ENCODE measurements around the gene CALN1. TPM values are rescaled to one million over a fixed set of nuclear protein-coding genes. Genes with fewer than 3 reads are reported as not detected.

CALN1 gene
- total and polyA plus RNA-seq, 4 donors, result 0.14 to 0.84 (median 0.24) TPM

- H3K27me3 ChIP-seq (ENCODE audit: control insufficient read depth in 4 of 4, insufficient read depth in 4 of 4, low read length in 3 of 4), result no peaks in the 10 kb centered on the region
- no peak for DNase-seq (ENCODE audit: low spot score)
- TF ChIP-seq HNF4A (conservative IDR thresholded peaks at IDR 0.05), result no peak
- no peak overlapping the region for H3K4me3 ChIP-seq (ENCODE audit: low read depth in 1 of 3, low read length in 3 of 3)
- H3K4me1 ChIP-seq (ENCODE audit: control insufficient read depth in 4 of 4, insufficient read depth in 4 of 4, low read length in 3 of 4), result no peaks in the 10 kb centered on the region
- no peaks in the 10 kb centered on the region for H3K36me3 ChIP-seq (ENCODE audit: control insufficient read depth in 4 of 4, insufficient read depth in 3 of 4, low read depth in 1 of 4, low read length in 3 of 4)
- H3K27ac ChIP-seq (ENCODE audit: low read depth in 1 of 2, low read length in 2 of 2), result no peak overlapping the region
- no peak overlapping the region for H3K9ac ChIP-seq (ENCODE audit: low read depth in 1 of 2, low read length in 2 of 2)
- WGBS, result 65% methylated on average over 2 of the region's 2 CpGs
- H3K9me3 ChIP-seq (ENCODE audit: control insufficient read depth in 4 of 4, low read length in 3 of 4), result no peaks in the 10 kb centered on the region
Observed at GRCh38 chr7:71896535-71896934, 515.6 kb downstream of the CALN1 start.

DNA sequence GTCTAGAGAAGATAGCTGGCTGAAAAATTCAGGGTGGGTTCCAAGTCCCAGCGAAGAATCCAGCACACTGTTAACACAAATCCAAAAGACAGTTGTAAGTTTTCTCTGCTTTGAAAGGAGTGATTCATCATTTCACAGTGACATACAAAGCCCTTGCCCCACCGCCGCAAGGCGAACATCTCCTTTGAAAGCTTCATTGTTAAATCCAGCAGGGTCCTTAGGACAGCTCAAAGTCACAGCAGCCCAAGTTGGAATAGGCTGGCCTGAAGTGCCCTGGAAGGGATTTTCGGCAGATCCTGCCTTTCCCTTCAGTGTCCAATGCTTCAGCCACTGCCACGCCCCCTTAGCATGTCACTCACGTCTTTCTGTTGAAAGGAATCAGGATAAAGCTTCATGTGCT is 526.1 kb downstream of the CALN1 start:
- Histone ChIP-seq H3K4me1 (ENCODE audit: control insufficient read depth in 4 of 4, insufficient read depth in 4 of 4, low read length in 3 of 4) (no peaks in the 10 kb centered on the region), H3K9me3 (ENCODE audit: control insufficient read depth in 4 of 4, low read length in 3 of 4) (peaks cover 2 to 11% (median 9%) of the 10 kb centered on the region in 4 donors), H3K27ac (ENCODE audit: low read depth in 1 of 2, low read length in 2 of 2) (no peak overlapping the region), H3K36me3 (ENCODE audit: control insufficient read depth in 4 of 4, insufficient read depth in 3 of 4, low read depth in 1 of 4, low read length in 3 of 4) (no peaks in the 10 kb centered on the region), H3K9ac (ENCODE audit: low read depth in 1 of 2, low read length in 2 of 2) (no peak overlapping the region), H3K27me3 (ENCODE audit: control insufficient read depth in 4 of 4, insufficient read depth in 4 of 4, low read length in 3 of 4) (no peaks in the 10 kb centered on the region), H3K4me3 (ENCODE audit: low read depth in 1 of 3, low read length in 3 of 3) (no peak overlapping the region)
- TF ChIP-seq, protein P1, sequence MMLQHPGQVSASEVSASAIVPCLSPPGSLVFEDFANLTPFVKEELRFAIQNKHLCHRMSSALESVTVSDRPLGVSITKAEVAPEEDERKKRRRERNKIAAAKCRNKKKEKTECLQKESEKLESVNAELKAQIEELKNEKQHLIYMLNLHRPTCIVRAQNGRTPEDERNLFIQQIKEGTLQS (IDR thresholded peaks at IDR 0.05), result no peak
- no peak for DNase-seq (ENCODE audit: low spot score)
- WGBS, result 66% methylated on average over 7 of the region's 7 CpGs

DNA sequence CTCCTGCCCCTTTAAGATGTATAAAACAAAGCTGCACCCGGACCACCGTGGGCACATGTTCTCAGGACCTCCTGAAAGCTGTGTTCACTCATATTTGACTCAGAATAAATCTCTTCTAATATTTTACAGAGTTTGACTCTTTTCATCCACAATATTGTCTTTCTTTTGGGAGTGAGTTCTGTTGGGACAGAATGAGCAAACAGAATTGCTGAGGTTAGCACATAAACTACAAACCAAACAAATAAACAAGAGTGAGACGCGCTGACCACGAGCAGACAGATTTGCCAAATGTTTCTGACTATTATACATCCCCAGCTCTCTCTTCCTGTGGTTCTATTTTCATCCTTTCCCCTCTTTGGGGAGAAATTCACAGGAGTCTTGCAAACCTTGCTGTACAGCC is 526.7 kb downstream of the CALN1 start:
- DNase-seq (ENCODE audit: low spot score), result no peak
- H3K27me3 ChIP-seq (ENCODE audit: control insufficient read depth in 4 of 4, insufficient read depth in 4 of 4, low read length in 3 of 4), result no peaks in the 10 kb centered on the region
- no peaks in the 10 kb centered on the region for H3K4me1 ChIP-seq (ENCODE audit: control insufficient read depth in 4 of 4, insufficient read depth in 4 of 4, low read length in 3 of 4)
- H3K9ac ChIP-seq (ENCODE audit: low read depth in 1 of 2, low read length in 2 of 2), result no peak overlapping the region
- peaks cover 2 to 11% (median 9%) of the 10 kb centered on the region in 4 donors for H3K9me3 ChIP-seq (ENCODE audit: control insufficient read depth in 4 of 4, low read length in 3 of 4)
- H3K27ac ChIP-seq (ENCODE audit: low read depth in 1 of 2, low read length in 2 of 2), result no peak overlapping the region
- 60% methylated on average over 5 of the region's 5 CpGs for WGBS
- TF ChIP-seq JUND (IDR thresholded peaks at IDR 0.05) (no peak), NR2F2 (IDR thresholded peaks at IDR 0.05) (no peak), MAX (IDR thresholded peaks at IDR 0.05) (no peak), EGR1 (IDR thresholded peaks at IDR 0.05; ENCODE audit: low read depth in 2 of 2) (no peak), ZBTB33 (IDR thresholded peaks at IDR 0.05) (no peak), RAD21 (IDR thresholded peaks at IDR 0.05) (no peak), FOXA2 (IDR thresholded peaks at IDR 0.05) (no peak), RXRA (IDR thresholded peaks at IDR 0.05) (no peak)
- TF ChIP-seq, protein P2, sequence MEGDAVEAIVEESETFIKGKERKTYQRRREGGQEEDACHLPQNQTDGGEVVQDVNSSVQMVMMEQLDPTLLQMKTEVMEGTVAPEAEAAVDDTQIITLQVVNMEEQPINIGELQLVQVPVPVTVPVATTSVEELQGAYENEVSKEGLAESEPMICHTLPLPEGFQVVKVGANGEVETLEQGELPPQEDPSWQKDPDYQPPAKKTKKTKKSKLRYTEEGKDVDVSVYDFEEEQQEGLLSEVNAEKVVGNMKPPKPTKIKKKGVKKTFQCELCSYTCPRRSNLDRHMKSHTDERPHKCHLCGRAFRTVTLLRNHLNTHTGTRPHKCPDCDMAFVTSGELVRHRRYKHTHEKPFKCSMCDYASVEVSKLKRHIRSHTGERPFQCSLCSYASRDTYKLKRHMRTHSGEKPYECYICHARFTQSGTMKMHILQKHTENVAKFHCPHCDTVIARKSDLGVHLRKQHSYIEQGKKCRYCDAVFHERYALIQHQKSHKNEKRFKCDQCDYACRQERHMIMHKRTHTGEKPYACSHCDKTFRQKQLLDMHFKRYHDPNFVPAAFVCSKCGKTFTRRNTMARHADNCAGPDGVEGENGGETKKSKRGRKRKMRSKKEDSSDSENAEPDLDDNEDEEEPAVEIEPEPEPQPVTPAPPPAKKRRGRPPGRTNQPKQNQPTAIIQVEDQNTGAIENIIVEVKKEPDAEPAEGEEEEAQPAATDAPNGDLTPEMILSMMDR (IDR thresholded peaks at IDR 0.05; ENCODE audit: low read depth, low read length, missing input control), result no peak
- H3K4me3 ChIP-seq (ENCODE audit: low read depth in 1 of 3, low read length in 3 of 3), result no peak overlapping the region
- H3K36me3 ChIP-seq (ENCODE audit: control insufficient read depth in 4 of 4, insufficient read depth in 3 of 4, low read depth in 1 of 4, low read length in 3 of 4), result no peaks in the 10 kb centered on the region

Data from liver (tissue), 9 donors.